Measurements from ENCODE around the gene SYCP2L.

Gene SYCP2L

GRCh38 chr6:11007715-11008608 lies 121.1 kb downstream of the SYCP2L start:
- DNase-seq, result no peak

DNA sequence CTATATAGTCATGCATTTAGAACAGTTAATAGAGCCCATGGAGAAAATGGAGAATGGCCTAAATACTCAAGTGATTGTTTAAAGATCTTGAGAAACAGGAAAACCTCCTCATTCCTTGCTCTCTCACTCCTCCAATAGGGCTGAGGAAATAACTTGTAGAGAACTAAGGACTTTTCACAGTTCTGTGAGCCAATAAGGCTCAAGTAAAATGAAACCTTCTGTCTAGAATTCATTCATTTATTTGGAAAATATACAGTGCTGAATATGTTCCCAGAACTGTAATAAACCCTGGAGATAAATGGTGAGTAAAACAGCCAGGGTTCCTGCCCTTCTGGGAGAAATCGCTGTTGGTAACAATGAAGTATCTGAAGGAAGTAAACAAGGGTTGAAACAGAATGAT lies 122.0 kb downstream of the SYCP2L start:
- DNase-seq, result no peak

DNA sequence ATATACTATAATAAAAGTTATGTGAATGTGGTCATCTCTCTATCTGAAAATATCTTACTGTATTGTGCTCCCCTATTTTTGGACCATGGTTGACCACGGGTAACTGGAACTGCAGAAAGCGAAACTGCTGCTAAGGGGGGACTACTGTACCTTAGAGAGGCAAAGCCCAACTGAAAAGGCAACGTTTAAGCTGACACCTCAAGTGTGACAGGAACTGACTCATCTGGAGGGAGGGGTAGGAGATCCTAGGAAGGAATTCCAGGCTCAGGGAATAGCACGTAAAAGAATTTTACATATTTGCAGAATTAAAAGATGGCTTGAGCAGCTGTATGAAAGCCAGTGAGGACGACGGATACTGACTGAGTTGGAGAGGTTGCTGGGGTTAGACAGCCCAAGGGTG lies 122.5 kb downstream of the SYCP2L start:
- DNase-seq, result no peak

DNA sequence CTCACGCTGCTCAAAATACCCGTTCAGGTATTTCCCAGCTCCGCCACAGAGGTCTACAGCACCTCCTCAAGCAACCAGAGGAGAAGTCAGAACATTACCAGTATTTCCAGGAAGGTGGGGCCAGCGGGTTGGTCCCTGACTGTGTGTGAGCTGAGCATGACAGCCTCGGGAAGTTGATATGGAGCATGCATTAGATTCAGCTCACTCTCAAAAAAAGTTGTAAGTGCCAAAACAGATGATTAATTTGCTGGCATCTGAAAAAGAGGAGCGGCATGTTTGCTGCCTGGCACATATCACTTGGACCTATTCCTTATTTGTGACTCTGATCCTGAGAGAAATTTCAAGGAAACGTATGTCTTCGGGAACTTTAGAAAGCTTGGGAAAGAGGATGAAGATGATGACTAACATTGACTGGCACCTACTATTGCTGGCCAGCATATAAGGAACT lies 125.0 kb downstream of the SYCP2L start:
- no peak for DNase-seq

- DNase-seq, result no peak
Observed at GRCh38 chr6:11012295-11012754, 125.5 kb downstream of the SYCP2L start.

DNA sequence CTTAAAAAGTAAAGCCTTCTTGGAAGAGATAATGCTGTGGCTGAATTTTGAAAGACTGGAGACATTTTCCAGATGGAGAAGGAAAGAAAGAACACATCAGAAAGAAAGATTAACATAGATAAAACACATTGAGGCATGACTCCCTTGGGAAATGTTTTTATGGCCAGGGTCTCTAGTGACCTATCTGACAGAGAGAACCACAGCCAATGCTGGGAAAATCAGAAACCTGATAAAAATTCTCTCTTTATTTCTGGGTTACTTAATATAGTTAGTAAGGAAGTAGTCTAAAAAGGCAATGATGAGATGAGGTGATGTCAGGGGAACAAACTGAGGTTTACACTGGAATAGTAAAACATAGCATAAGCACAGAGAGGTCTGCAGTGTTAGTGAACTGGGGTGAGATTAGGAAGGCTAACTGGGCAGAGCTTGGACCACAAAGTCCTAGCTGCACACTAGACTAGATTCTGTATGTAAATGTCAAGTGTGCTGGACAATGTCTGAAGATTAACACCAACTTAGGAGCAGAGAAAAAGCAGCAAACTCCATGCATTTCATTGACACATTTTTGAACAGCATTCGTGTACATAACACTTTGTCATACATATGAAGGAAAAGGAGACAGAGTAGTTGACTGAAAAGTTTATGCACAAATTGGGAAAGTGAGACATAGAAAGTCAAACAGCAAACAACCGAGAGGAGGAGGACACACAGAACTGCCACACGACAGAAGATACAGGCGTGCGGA lies 126.3 kb downstream of the SYCP2L start:
- DNase-seq, result no peak

DNA sequence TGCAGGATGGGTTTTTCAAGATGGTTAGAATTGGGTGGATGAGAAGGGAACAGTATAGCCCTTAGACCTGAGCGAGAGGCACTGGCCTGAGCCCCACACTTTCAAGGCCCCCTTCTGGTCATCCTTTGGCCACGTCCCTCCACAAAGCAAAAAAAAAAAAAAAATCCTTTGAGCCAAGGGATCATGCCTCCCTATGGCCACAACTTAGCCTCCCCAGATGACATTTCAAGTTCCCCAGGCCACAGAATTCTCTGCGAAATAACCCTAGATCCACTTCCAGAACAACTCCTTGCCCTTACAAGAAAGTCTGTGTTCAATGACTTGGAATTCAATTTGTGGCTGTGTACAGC lies 126.8 kb downstream of the SYCP2L start:
- no peak for DNase-seq

- no peak for DNase-seq
Observed at GRCh38 chr6:11015102-11015501, 128.2 kb downstream of the SYCP2L start.

DNA sequence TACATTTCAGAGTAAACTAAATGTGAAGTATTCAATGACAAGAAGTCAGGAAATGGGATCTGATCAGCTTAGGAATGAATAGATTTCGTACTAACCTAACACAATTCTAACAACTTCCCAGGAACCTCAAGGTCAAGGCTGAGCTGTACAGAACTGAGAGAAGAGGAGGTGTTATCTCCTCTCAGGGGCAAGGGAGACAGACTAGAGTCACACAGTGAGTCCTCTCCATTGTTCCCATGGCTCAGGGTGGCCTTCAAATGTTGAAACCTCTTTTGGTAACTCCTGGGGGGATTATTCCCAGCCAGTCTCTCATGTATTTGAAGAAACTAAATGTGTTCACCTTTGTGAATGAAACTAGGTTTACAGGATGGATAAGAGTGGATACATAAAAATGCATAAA lies 129.6 kb downstream of the SYCP2L start:
- DNase-seq, result no peak

GRCh38 chr6:11017090-11017489 lies 130.2 kb downstream of the SYCP2L start:
- no peak for DNase-seq

GRCh38 chr6:11018225-11018624 lies 131.4 kb downstream of the SYCP2L start:
- DNase-seq, result no peak

- DNase-seq, result no peak
Observed at GRCh38 chr6:11021003-11021402, 134.2 kb downstream of the SYCP2L start.

GRCh38 chr6:11021714-11022113 lies 134.9 kb downstream of the SYCP2L start:
- DNase-seq, result no peak

DNA sequence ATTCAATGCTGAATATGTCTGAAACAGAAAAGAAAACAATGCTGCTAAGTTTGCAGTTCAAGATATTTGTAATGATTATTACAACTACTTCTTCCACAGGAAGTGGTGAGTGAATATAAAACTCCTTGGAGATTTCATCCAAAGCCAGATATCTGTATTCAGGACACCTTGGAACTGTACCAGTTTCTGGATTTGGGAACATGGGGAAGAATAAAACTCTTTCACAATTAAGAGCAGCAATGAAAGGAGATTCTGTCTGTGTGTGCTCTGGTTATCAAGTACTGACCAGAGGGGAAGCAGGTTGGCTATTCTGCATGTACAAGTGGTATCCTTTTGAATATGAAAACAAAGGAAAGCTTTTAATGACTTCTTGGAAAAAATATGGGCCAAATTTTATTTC lies 136.2 kb downstream of the SYCP2L start:
- no peak for DNase-seq
